GM19043 (cell line): ENCODE results near the gene GALNT14.

ENCODE experiments used
- ATAC-seq: cut with Tn5 transposase; IDR thresholded peaks from one replicate; pipeline ENCODE4 v1.9.1; 2021; ENCODE audit warnings: low read depth; ENCODE audit not compliant: unreplicated experiment

The GALNT14 gene

GRCh38 chr2:31018280-31018679, 120.0 kb downstream of the GALNT14 start:
- no peak for ATAC-seq

DNA sequence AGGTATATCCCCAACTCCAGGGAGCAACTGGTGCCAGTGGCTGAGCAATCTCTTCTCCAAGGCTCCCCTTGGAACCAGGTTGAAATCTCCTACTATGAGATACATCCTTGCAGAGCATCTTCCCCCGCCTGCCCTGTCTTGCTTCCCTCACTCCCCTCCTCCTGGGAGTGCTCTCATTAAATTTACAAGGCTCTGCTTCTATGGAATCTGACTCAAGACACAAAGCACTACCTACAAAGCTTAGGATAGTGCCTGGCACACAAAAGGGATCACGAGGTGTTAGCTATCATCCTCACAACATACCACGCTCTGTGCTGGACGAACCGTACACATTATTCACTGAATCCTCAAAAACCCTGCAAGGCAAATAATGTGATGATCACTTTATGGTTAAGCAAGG, 121.6 kb downstream of the GALNT14 start:
- no peak for ATAC-seq

GRCh38 chr2:31014516-31014915, 123.7 kb downstream of the GALNT14 start:
- no peak for ATAC-seq

- no peak for ATAC-seq
Observed at GRCh38 chr2:31013301-31013700, 124.9 kb downstream of the GALNT14 start.

- no peak for ATAC-seq
Observed at GRCh38 chr2:31012406-31012805, 125.8 kb downstream of the GALNT14 start.

DNA sequence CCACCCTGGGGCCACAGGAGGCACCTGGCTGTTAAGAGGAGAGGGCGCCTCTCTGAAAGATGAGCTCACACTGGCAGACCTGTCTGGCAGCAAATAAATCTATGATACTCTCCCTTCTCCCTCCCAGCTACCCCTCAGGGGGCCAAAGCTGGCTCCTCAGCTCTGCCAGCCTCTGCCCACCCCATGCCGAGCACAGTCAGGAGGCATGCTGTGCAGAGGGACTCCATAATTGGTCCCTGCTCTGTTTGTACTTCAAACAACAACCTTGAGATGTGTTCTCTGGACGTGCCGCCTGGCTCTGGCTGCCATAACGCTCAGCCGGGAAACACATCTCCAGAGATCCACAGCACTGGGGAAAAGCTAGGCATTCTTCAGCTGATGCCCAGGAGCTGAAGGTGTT, 126.7 kb downstream of the GALNT14 start:
- ATAC-seq = no peak

DNA sequence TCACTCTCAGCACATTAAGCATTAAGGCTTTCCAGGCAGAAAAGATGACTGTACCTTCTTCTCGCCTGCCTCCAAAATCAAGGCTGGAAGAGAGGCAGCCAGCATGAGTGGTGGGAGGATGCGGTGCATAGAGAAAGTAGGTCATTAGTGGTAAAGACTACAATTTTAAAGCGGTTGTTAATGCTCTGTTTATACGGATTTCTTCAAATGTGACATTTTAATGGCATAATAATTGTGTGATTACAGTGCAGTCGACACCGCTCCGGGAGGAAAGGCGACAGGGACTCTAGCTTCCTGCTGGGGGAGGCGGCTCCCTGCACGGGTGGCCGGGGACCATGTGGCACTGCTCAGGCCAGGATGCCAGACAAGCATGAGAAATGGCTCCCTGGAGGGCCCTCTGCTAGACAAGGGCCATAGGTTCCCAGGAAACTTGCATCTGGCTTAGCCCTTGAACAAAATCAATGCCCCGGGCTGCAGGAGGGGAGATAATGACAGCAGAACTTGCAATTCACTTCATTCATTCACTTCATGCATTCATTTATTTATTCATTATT, 129.6 kb downstream of the GALNT14 start:
- ATAC-seq = no peak

- no peak for ATAC-seq
Observed at GRCh38 chr2:31004257-31004656, 134.0 kb downstream of the GALNT14 start.

DNA sequence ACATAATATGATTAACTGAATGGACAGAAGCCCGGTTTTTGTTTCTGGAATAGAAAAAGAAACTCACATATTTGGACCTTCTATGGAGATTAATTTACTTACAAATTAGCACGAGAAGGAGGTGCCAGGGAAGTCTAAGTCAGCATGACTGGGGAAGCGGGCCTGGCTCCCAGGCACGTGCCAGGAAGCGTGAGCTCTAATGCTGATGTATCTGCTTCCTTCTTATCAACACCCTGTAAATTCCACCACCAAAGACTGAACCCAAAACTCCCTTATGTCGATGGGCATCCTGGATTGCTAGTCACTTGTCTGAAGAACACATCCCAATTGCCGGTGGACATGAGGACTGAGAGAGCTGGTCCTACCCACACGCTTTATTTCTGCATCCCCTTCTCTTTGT, 134.5 kb downstream of the GALNT14 start:
- no peak for ATAC-seq

- no peak for ATAC-seq
Observed at GRCh38 chr2:31002537-31003150, 135.6 kb downstream of the GALNT14 start.

DNA sequence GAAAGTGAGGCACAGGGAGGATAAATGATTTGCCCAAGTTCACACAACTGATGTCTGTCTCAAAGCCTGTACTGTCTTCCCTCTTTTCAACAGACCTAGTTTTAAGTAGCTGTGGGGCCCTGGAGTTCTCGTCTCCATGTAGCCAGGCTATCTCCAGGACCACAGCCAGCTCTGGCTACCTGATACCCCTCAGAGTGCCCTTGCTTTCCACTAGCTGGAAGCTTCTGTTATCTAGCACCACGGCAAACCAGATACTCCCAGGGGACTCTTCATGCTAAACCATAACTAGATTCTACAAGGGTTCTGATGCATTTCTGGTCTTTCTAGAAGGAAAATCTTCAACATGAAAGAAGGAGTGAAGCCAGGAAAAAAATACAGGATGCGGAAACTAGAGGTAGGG, 137.3 kb downstream of the GALNT14 start:
- no peak for ATAC-seq

GRCh38 chr2:30998672-30999071, 139.6 kb downstream of the GALNT14 start:
- ATAC-seq = no peak

DNA sequence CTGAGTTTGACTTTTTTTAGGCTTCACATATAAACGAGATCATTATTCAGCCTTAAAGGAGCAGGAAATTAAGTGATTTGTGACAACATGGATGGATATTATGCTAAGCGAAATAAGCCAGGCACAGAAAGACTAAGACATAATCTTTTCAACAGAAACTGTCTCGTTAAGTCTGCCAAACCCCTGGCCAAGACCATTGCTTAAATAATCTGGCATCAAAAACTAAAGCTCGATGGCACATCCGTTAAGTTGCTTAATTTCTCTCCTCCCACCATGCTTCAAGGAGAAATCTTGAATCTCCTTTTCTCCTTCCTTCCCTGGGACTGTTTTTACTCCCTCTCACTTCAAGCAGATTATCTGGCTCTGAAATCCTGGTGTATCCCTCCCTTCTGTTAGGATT, 140.3 kb downstream of the GALNT14 start:
- ATAC-seq = no peak

DNA sequence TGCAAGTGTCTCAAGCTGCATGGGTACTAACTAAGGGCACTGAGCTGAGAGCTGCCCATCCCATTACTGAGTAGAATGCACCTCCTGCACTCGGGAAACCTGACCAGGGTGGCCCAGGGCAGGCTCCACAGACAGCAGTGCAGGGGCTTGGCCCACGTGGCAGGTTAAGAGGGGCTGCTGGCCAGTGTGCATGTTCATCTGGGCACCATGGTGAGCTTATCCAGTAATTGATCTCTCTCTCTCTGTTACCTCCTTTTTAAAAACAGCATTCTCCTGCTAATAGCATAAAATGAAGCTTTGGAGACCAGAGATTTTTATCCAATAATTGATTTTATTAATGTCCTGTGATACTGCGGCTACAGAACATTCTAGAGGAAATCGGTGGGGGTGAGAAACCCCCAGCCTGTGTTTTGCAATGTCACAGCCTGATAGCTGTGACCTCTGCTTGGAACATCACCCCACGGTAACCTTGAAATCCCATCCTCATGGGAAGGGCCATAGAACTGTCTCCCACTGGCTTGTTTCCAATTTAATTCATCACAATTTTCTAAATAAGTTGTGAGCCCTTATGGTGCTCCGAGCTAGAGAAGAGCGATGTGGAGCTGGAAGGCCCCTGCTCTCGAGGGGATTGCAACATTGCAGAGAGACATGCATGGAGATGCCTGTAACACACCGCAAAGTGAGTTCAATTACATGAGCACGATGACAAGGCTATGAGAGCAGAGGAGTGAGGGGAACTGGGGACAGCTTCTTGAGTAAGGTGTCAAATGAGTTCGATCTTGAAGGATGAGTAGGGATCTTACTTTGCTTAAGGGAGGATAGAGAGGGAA, 143.8 kb downstream of the GALNT14 start:
- ATAC-seq = no peak

GRCh38 chr2:30992781-30993180, 145.5 kb downstream of the GALNT14 start:
- no peak for ATAC-seq

DNA sequence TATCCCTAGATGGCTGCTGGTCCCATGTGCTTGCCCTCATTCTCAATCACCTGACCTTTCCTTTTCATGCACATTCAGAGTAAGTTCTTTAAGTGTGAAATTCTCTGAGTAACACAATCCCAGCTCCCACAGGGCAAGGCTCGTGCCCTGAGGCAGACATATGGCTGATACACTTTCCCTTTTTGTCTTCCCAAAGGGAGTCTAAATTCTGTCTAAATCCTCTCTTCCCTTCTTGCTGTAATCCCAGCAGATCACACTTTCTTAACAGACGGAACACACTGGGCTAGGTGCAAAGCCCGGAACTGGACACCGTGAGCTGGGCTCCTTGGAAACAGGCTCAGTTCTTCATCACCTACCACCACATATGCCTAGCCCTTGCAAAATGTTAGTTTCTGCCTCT, 147.6 kb downstream of the GALNT14 start:
- no peak for ATAC-seq

- ATAC-seq = no peak
Observed at GRCh38 chr2:30990176-30990575, 148.1 kb downstream of the GALNT14 start.

DNA sequence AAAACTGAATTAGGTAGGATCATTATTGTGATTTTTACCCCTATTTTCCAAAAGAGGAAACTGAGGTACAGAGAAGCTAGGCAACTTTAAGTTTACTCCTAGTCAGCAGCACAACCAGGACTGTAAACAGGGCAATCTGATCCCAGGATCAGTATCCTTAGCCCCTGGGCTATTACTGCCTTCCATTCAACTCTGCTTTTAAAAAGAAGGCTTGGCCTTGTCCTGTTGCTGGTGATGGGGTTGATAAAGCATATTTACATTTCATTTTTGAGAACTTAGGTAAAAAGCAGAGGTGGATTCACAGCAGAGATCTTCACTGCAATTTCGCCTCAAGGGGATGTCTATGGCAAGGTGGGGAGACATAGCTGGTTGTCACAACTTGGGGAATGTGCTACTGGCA, 148.5 kb downstream of the GALNT14 start:
- ATAC-seq = no peak

- ATAC-seq = no peak
Observed at GRCh38 chr2:30987566-30987965, 150.7 kb downstream of the GALNT14 start.

DNA sequence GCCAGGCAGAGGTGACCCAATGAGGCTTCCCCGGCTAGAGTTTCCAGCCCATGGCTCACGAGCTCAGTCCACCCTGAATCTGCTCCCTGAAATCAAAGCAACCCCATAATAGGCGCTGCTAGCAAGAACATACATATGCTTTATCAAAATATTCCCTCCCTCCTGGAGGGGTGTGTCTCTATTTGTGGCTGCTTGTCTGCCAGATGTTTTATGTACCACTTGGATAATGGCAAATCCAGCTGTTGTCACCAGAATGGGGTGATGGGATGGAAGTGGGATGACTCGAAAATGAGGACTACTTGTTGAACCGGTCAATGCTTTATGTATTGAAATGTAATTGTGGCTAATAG, 152.0 kb downstream of the GALNT14 start:
- ATAC-seq = no peak

DNA sequence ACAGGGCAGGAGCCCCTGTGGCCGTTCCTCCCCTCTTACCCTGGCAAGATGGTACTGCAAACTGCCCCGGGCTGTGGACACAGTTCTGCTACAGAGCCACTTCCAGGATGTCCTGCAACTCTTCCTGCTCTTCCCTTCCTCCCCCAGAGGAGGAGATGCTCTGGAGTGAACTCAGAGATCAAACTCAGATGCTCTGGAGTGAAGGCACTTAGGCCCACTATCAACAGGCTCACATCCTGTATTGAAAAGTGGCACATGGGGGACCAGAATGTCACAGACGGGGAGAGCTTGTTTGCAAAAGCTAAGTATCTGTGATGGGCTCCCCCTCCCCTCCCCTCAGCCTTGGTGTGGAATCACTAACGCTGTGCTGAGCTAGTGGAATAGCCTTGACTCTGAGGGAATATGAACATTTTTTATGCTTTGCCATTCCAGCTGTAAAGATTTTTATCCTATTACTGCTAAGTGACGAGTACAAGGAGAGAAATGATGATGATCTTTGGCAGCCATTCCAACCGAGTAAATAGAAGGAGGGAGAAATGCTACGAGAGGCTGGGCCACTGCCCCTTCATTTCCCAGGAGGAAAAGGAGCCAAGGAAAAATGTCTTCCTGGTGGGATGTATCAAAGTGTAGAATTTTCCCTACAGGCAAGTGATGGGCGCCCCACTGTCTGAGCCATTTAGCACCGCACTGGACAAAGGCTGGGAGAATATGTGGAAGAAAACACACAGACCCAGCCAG, 152.6 kb downstream of the GALNT14 start:
- ATAC-seq = no peak
